ENCODE data around the gene IL1RAPL2. TPM values are rescaled to one million over a fixed set of nuclear protein-coding genes. Genes with fewer than 3 reads are reported as not detected.

The IL1RAPL2 gene
- total and polyA plus RNA-seq, 10 of the 15 experiments (the other 5 are each of a cell fraction or from before 2014, with no cell fraction given): 0.19 TPM; not detected in 9

GRCh38 chrX:105468741-105469140, 902.7 kb downstream of the IL1RAPL2 start (continued):
- TF ChIP-seq, protein P1, sequence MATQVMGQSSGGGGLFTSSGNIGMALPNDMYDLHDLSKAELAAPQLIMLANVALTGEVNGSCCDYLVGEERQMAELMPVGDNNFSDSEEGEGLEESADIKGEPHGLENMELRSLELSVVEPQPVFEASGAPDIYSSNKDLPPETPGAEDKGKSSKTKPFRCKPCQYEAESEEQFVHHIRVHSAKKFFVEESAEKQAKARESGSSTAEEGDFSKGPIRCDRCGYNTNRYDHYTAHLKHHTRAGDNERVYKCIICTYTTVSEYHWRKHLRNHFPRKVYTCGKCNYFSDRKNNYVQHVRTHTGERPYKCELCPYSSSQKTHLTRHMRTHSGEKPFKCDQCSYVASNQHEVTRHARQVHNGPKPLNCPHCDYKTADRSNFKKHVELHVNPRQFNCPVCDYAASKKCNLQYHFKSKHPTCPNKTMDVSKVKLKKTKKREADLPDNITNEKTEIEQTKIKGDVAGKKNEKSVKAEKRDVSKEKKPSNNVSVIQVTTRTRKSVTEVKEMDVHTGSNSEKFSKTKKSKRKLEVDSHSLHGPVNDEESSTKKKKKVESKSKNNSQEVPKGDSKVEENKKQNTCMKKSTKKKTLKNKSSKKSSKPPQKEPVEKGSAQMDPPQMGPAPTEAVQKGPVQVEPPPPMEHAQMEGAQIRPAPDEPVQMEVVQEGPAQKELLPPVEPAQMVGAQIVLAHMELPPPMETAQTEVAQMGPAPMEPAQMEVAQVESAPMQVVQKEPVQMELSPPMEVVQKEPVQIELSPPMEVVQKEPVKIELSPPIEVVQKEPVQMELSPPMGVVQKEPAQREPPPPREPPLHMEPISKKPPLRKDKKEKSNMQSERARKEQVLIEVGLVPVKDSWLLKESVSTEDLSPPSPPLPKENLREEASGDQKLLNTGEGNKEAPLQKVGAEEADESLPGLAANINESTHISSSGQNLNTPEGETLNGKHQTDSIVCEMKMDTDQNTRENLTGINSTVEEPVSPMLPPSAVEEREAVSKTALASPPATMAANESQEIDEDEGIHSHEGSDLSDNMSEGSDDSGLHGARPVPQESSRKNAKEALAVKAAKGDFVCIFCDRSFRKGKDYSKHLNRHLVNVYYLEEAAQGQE (IDR thresholded peaks at IDR 0.05; ENCODE audit: low read depth, low read length): no peak
- TF ChIP-seq MXI1 (IDR thresholded peaks at IDR 0.05; ENCODE audit: low read depth, low read length): no peak

DNA sequence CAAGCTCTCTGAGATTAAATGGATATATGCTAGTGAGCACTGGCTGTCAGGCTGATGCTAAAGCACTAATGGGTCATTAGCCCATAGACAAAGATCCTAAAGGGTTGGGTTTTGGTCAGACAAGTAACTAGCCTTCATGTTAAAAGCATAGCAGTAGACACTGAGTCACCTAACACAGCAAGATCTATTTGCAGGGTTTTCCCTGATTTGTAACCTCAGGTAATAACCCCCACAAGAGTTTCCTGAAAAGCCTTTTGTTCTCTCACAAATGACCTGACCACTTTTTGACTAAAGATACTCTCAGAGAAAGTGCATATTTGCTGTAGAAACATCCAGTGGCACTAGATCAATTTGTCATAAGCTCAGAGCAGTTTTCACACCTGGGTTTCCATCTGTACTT, 905.6 kb downstream of the IL1RAPL2 start:
- ChIA-PET CTCF (interaction anchor here (0.5 kb wide), 1 partner anchor 328 kb away, joined by 4 read pairs; no protein-coding TSS in a partner anchor), RAD21 (ENCODE audit: unreplicated experiment) (no interaction called here), SMC1A (ENCODE audit: uncharacterized antibody, unreplicated experiment) (no interaction called here), POLR2A (no interaction called here)
- no peaks in the 10 kb centered on the region for H3K4me1 ChIP-seq (ENCODE audit: control insufficient read depth, insufficient read depth, low read length)
- H3K27ac ChIP-seq (ENCODE audit: control insufficient read depth, insufficient read depth): no peak overlapping the region
- intact Hi-C loops (cut with micrococcal nuclease; ENCODE audit: unreplicated experiment): no loop called here
- no peaks in the 10 kb centered on the region for H3K27me3 ChIP-seq (replicated peaks in 1 of 2; ENCODE audit: control insufficient read depth in 2 of 2, insufficient read depth in 2 of 2, low read length in 1 of 2)
- ATAC-seq (no peak), DNase-seq (ENCODE audit: low read depth, low spot score) (no peak), FAIRE-seq (no peak)
- H2AFZ ChIP-seq (ENCODE audit: control insufficient read depth, low read depth, low read length): no peak overlapping the region
- no TSS peak for BruUV-seq (replicated peaks)
- H3K36me3 ChIP-seq (ENCODE audit: control insufficient read depth in 2 of 2, insufficient read depth in 2 of 2, low read length in 1 of 2): no peaks in the 10 kb centered on the region
- H3K79me2 ChIP-seq (ENCODE audit: control insufficient read depth, insufficient read depth, low read length): no peaks in the 10 kb centered on the region
- no peak overlapping the region for H3K9ac ChIP-seq (ENCODE audit: control insufficient read depth, insufficient read depth, low read length)
- no peak overlapping the region for H3K4me2 ChIP-seq (ENCODE audit: control insufficient read depth, insufficient read depth)
- H4K20me1 ChIP-seq (ENCODE audit: control insufficient read depth, insufficient read depth): no peaks in the 10 kb centered on the region
- no peak overlapping the region for H3K4me3 ChIP-seq
- in situ Hi-C loops (cut with MboI): no loop called here
- H3K9me3 ChIP-seq (replicated peaks; ENCODE audit: control insufficient read depth, insufficient read depth, low read length): no peaks in the 10 kb centered on the region
- TF ChIP-seq HDAC6 (IDR thresholded peaks at IDR 0.05; ENCODE audit: unreplicated experiment) (no peak), TBL1XR1 (IDR thresholded peaks at IDR 0.05; ENCODE audit: low read depth, low read length) (no peak), POU2F2 (IDR thresholded peaks at IDR 0.05; ENCODE audit: borderline replicate concordance, low read depth, low read length) (no peak), PAX5 (IDR thresholded peaks at IDR 0.05; ENCODE audit: borderline replicate concordance, low read depth, low read length) (no peak), ZNF622 (IDR thresholded peaks at IDR 0.05) (no peak), RB1 (IDR thresholded peaks at IDR 0.05; ENCODE audit: borderline replicate concordance) (no peak), EP300 (IDR thresholded peaks at IDR 0.05; ENCODE audit: borderline replicate concordance in 1 of 2, control insufficient read depth in 1 of 2, low read depth in 2 of 2, low read length in 2 of 2) (no peak), CREM (IDR thresholded peaks at IDR 0.05; ENCODE audit: low read depth) (no peak), WRNIP1 (IDR thresholded peaks at IDR 0.05; ENCODE audit: borderline replicate concordance, low read depth, low read length) (no peak), SMAD1 (IDR thresholded peaks at IDR 0.05; ENCODE audit: low read depth, partially characterized antibody) (no peak), SMC3 (IDR thresholded peaks at IDR 0.05; ENCODE audit: borderline replicate concordance, low read length) (no peak), HCFC1 (IDR thresholded peaks at IDR 0.05; ENCODE audit: low read length) (no peak)
- TF ChIP-seq, protein P2, sequence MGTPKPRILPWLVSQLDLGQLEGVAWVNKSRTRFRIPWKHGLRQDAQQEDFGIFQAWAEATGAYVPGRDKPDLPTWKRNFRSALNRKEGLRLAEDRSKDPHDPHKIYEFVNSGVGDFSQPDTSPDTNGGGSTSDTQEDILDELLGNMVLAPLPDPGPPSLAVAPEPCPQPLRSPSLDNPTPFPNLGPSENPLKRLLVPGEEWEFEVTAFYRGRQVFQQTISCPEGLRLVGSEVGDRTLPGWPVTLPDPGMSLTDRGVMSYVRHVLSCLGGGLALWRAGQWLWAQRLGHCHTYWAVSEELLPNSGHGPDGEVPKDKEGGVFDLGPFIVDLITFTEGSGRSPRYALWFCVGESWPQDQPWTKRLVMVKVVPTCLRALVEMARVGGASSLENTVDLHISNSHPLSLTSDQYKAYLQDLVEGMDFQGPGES (IDR thresholded peaks at IDR 0.05): no peak
